ENCODE results near the gene CDC20. TPM values are rescaled to one million over a fixed set of nuclear protein-coding genes. Genes with fewer than 3 reads are reported as not detected.

Gene CDC20
- total RNA-seq, 4 donors from 2014 or later = 1.2 to 6.5 (median 2.2) TPM

GRCh38 chr1:43319766-43320165 lies 39.0 kb upstream of the CDC20 start:
- TF ChIP-seq CTCF (IDR thresholded peaks at IDR 0.05; ENCODE audit: low read depth) = no peak

GRCh38 chr1:43321331-43321891 lies 37.4 kb upstream of the CDC20 start:
- TF ChIP-seq CTCF (IDR thresholded peaks at IDR 0.05; ENCODE audit: low read depth) = no peak

- TF ChIP-seq CTCF (IDR thresholded peaks at IDR 0.05; ENCODE audit: low read depth) = no peak
These were observed 36.3 kb upstream of the CDC20 start for GRCh38 chr1:43322506-43322905.

GRCh38 chr1:43324810-43325209 lies 34.0 kb upstream of the CDC20 start:
- TF ChIP-seq CTCF (IDR thresholded peaks at IDR 0.05; ENCODE audit: low read depth) = no peak

GRCh38 chr1:43325381-43325780 lies 33.4 kb upstream of the CDC20 start:
- no peak for TF ChIP-seq CTCF (IDR thresholded peaks at IDR 0.05; ENCODE audit: low read depth)

GRCh38 chr1:43327549-43328292 lies 31.1 kb upstream of the CDC20 start:
- no peak for TF ChIP-seq CTCF (IDR thresholded peaks at IDR 0.05; ENCODE audit: low read depth)

- TF ChIP-seq CTCF (IDR thresholded peaks at IDR 0.05; ENCODE audit: low read depth) = no peak
These were observed 28.6 kb upstream of the CDC20 start for GRCh38 chr1:43329995-43330751.

Data from subcutaneous adipose tissue (tissue), 4 donors.